Activated CD8-positive, alpha-beta memory T cell treated with anti-CD3 and anti-CD28 coated beads, Interleukin-2, amount 50 U/mL, for 24 hours (primary cell): ENCODE measurements around the gene ZNF318.
"Not testable (repeated sequence)": the region's sequence is repeated elsewhere in the genome, so short reads cannot be mapped to it uniquely, and the experiment has no call there.

Source experiments
- DNase-seq: peaks from one replicate; pipeline ENCODE4 v3.0.0-alpha.2; 2020; ENCODE audit errors: extremely low read depth

Gene ZNF318

DNA sequence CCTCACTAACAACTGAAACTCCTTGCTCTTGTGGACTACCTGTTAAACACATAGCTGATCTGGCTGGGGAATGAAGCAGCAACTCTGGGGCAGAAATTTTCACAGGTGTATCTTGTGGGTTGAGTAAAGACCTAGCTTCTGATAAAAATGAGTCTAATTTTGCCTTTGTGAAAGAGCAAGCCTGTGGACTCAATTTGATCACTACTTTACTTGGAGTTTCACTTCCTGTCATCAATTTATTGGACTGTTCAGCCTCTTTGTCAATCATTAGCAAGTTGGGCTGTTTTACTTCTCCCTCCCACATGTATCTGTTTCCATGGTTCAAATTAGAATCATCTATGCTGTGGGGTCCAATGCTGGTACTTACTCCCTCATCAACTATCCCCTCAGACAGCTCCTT lies 31.2 kb downstream of the ZNF318 start:
- DNase-seq = no peak

DNA sequence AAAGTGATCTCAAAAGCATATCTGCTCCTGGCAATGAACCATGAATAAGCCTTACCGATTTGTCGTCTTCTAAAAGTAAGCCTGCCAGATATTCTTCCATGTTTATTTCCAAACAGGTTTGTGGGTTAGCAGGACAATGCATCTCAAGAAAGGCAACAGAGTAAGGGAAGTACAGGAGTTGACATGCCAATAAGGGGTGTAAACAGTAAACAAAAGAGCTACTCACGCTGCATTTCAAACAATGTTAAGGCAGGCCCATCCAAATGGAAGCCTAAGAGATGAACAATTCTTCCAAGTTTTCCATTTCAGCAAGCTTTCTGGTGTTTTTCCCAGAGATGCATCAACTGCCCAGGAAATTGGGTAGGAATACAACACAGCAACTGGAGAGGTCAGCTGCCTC lies 33.1 kb downstream of the ZNF318 start:
- no peak for DNase-seq

DNA sequence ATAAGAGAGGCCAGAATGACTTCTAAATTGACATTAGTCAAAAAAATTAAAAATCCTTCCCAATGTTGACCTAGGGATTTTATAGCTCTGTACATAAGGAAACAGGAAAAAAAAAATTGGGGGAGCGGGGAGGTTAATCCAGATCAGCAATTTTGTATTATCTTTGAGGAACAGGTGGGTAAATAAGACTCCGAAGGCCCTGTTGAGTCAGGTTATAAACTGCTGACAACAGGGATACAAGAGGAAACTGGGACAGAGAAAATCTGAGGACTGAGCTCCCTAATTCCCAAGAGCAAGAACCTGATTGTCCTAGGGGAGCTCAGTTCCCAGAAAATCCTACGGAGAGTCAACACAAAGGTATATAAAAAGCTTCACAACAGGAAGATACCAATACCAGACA lies 34.0 kb downstream of the ZNF318 start:
- no peak for DNase-seq

GRCh38 chr6:43334466-43335095 lies 34.9 kb downstream of the ZNF318 start:
- DNase-seq = no peak

- DNase-seq = no peak
Observed at GRCh38 chr6:43331891-43332290, 37.6 kb downstream of the ZNF318 start.

- DNase-seq = no peak
Observed at GRCh38 chr6:43331470-43331869, 38.0 kb downstream of the ZNF318 start.

- DNase-seq = no peak
Observed at GRCh38 chr6:43328528-43328927, 40.9 kb downstream of the ZNF318 start.

GRCh38 chr6:43325876-43326275 lies 43.6 kb downstream of the ZNF318 start:
- no peak for DNase-seq

- no peak for DNase-seq
Observed at GRCh38 chr6:43318011-43318410, 51.4 kb downstream of the ZNF318 start.

DNA sequence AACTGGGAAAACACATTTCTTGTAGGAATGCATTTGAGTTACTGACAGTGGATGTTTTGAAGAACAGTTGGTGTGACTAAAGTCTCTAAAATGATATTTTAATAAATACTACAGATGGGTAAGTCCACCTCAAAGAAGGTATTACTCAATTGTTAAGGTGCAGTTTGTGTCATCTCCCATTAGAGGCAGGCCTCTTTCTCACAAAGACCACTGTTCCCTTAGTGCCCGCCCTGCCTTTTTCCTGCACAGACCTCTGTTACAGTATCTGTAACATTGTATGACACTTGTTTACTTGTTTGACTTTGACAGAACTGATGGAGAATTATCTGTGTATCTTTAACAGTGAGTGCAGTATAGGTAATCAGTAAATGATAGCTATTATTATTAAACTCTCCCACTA lies 55.6 kb downstream of the ZNF318 start:
- no peak for DNase-seq

DNA sequence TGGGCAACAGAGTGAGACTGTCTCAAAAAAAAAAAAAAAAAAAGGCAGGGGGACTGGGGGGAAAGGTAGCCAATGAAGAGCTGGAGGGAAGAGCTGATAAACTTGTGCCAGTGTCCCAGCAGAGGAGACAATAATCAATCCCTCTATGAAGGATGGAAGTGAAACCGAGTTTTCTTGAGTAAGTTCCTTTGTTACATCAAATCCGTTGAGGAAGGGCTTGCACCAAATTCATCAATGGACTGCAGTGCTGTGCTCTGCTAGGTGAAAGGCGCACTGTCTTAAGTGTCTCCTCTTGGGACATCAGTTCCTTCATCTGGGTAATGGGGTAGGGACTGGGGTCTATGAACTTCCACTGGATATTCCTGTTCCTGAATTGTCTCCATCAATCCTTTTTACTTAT lies 57.8 kb downstream of the ZNF318 start:
- no peak for DNase-seq

- DNase-seq = no peak
Observed at GRCh38 chr6:43310624-43311023, 58.8 kb downstream of the ZNF318 start.

- no peak for DNase-seq
Observed at GRCh38 chr6:43310134-43310533, 59.3 kb downstream of the ZNF318 start.

GRCh38 chr6:43308990-43309477 lies 60.4 kb downstream of the ZNF318 start:
- no peak for DNase-seq

GRCh38 chr6:43308101-43308989 lies 61.1 kb downstream of the ZNF318 start, which contains the start of gene CRIP3:
TSS of gene CRIP3 (minus strand) at chr6:43308826. CDS start at chr6:43308792, 34 bp downstream.
- DNase-seq = no peak

- DNase-seq = no peak
Observed at GRCh38 chr6:43307451-43308100, 61.9 kb downstream of the ZNF318 start.

GRCh38 chr6:43306086-43306485 lies 63.4 kb downstream of the ZNF318 start:
- DNase-seq = no peak

DNA sequence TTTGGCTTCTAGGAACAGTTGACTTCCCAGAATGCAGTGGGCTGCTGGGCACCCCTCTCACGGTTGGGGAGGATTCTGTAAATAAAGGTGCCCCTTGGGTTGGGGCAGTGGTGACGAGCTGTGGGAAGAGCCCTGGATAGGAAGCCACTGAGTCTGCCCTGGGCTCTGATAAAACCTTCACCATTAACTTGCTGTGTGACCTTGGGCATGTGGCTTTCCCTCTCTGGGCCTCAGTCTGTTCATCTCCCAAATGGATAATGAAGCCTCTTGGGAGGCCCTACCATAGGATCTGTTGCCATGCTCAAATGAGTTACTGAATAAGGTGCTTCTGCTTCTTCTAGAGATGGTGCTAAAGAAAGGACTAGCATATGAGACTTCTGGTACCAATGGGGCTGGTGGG lies 64.6 kb downstream of the ZNF318 start:
- no peak for DNase-seq

GRCh38 chr6:43304361-43304760 lies 65.1 kb downstream of the ZNF318 start:
- DNase-seq = no peak

- DNase-seq = no peak
Observed at GRCh38 chr6:43303751-43304331, 65.6 kb downstream of the ZNF318 start.

GRCh38 chr6:43303006-43303405 lies 66.4 kb downstream of the ZNF318 start:
- not testable (repeated sequence) for DNase-seq

DNA sequence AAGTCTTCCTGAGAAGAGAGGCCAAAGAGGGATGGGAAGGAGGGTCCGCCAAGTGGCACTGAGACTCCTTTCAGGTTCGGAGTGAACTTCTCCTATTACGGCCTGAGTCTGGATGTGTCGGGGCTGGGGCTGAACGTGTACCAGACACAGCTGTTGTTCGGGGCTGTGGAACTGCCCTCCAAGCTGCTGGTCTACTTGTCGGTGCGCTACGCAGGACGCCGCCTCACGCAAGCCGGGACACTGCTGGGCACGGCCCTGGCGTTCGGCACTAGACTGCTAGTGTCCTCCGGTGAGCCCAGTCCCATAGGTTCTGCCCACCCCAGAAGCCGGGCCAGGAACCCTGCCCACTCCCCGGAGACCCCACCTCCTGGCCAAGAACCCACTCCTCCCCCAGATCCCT lies 67.3 kb downstream of the ZNF318 start:
- DNase-seq = no peak
